ENCODE measurements around the gene WNT3.

- TF ChIP-seq, protein P1, sequence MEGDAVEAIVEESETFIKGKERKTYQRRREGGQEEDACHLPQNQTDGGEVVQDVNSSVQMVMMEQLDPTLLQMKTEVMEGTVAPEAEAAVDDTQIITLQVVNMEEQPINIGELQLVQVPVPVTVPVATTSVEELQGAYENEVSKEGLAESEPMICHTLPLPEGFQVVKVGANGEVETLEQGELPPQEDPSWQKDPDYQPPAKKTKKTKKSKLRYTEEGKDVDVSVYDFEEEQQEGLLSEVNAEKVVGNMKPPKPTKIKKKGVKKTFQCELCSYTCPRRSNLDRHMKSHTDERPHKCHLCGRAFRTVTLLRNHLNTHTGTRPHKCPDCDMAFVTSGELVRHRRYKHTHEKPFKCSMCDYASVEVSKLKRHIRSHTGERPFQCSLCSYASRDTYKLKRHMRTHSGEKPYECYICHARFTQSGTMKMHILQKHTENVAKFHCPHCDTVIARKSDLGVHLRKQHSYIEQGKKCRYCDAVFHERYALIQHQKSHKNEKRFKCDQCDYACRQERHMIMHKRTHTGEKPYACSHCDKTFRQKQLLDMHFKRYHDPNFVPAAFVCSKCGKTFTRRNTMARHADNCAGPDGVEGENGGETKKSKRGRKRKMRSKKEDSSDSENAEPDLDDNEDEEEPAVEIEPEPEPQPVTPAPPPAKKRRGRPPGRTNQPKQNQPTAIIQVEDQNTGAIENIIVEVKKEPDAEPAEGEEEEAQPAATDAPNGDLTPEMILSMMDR (IDR thresholded peaks at IDR 0.05), result no peak
- TF ChIP-seq EZH2 (IDR thresholded peaks at IDR 0.05; ENCODE audit: borderline replicate concordance, insufficient read depth, low read depth, low read length, poor library complexity, severe bottlenecking), result no peak
These were observed 59.4 kb downstream of the WNT3 start for GRCh38 chr17:46759141-46759540.
